Esophagus muscularis mucosa (tissue), 4 donors: ENCODE data around the gene FMOD. TPM values are rescaled to one million over a fixed set of nuclear protein-coding genes. Genes with fewer than 3 reads are reported as not detected.

Experiments
- DNase-seq: peaks from one replicate; pipeline ENCODE4 v3.0.0-alpha.2; 2017; ENCODE audit errors: extremely low spot score
- H3K27ac ChIP-seq, 4 donors: fragments of 200-600 bp; sonication (generic); replicated peaks in 1 of 4; 1 replicate in 3 of 4; 2 replicates in 1 of 4; pipeline ENCODE4 v1.5.1; 2016 to 2019; ENCODE audit warnings: mild to moderate bottlenecking in 1 of 4
- H3K27me3 ChIP-seq, 4 donors: fragments of 200-600 bp; sonication (generic); one replicate each; pipeline versions ENCODE4 v1.5.1 to v1.6.0; 2016 to 2019
- H3K36me3 ChIP-seq, 4 donors: fragments of 200-600 bp; sonication (generic); one replicate each; pipeline ENCODE4 v1.5.1; 2016 to 2019
- H3K4me1 ChIP-seq, 4 donors: fragments of 200-600 bp; sonication (generic); one replicate each; pipeline ENCODE4 v1.5.1; 2016 to 2019
- H3K4me3 ChIP-seq, 4 donors: fragments of 200-600 bp; sonication (generic); 1 replicate in 2 of 4; 2 replicates in 2 of 4; pipeline ENCODE4 v1.5.1; 2016 to 2019; ENCODE audit warnings: mild to moderate bottlenecking in 4 of 4, moderate library complexity in 1 of 4
- H3K9me3 ChIP-seq, 4 donors: fragments of 200-600 bp; sonication (generic); 1 replicate in 3 of 4; 2 replicates in 1 of 4; pipeline ENCODE4 v1.5.1; 2016 to 2019
- EP300 ChIP-seq: sonication (generic); formaldehyde crosslinking; IDR thresholded peaks from one replicate; pipeline ENCODE4 v1.6.1; 2017; ENCODE audit warnings: antibody characterized with exemption
- POLR2A ChIP-seq: fragments of 450-650 bp; IDR thresholded peaks from one replicate; pipeline ENCODE4 v1.6.1; 2017; ENCODE audit warnings: antibody characterized with exemption, moderate library complexity, mild to moderate bottlenecking, low read depth
- POLR2AphosphoS5 ChIP-seq, 2 donors: sonication (generic); formaldehyde crosslinking; IDR thresholded peaks; one replicate each; pipeline ENCODE4 v1.6.1; 2017; ENCODE audit warnings: antibody characterized with exemption in 2 of 2
- WGBS: methylation state at CpG from one replicate; pipeline ENCODE4 v1.1.5; 2018; 5-methylcytosine and 5-hydroxymethylcytosine counted together
- intact Hi-C: fragments of 100-400 bp; cut with DNase I; formaldehyde crosslinking; loops from one replicate; pipeline ENCODE4 v1.15.1; 2023
- total RNA-seq, 4 donors: library from RNA; depleted of rRNA; stranded (reverse); fragments of >200 nt; gene quantifications; one replicate each; pipeline versions ENCODE4 v1.1.0 to v1.2.1, GENCODE V29; 2016
- TF ChIP-seq, protein P1 (sequence below), 3 experiments: fragments of 200-600 bp in 2 of 3; fragments of 450-650 bp in 1 of 3; sonication (generic) in 2 of 3; IDR thresholded peaks; one replicate each; pipeline ENCODE4 v1.5.1; 2017 to 2019; ENCODE audit warnings: antibody characterized with exemption in 3 of 3, mild to moderate bottlenecking in 2 of 3, moderate library complexity in 1 of 3

Gene FMOD
- total RNA-seq, 4 donors from 2014 or later = 24.5 to 36.8 (median 33.8) TPM

- no peak for DNase-seq
- WGBS = 59% methylated on average over 5 of the region's 5 CpGs
- H3K36me3 ChIP-seq = peaks cover 16 to 44% (median 33%) of the 10 kb centered on the region in 4 donors
- peak; percentile 16 to 79 for TF ChIP-seq POLR2AphosphoS5 (IDR thresholded peaks at IDR 0.05)
- TF ChIP-seq, protein P1, sequence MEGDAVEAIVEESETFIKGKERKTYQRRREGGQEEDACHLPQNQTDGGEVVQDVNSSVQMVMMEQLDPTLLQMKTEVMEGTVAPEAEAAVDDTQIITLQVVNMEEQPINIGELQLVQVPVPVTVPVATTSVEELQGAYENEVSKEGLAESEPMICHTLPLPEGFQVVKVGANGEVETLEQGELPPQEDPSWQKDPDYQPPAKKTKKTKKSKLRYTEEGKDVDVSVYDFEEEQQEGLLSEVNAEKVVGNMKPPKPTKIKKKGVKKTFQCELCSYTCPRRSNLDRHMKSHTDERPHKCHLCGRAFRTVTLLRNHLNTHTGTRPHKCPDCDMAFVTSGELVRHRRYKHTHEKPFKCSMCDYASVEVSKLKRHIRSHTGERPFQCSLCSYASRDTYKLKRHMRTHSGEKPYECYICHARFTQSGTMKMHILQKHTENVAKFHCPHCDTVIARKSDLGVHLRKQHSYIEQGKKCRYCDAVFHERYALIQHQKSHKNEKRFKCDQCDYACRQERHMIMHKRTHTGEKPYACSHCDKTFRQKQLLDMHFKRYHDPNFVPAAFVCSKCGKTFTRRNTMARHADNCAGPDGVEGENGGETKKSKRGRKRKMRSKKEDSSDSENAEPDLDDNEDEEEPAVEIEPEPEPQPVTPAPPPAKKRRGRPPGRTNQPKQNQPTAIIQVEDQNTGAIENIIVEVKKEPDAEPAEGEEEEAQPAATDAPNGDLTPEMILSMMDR (IDR thresholded peaks at IDR 0.05) = no peak
- H3K27ac ChIP-seq = peak overlapping the region; percentile 99 to 100 (median 100)
- peak overlapping the region; percentile 99 for H3K4me3 ChIP-seq
- peaks cover 31 to 55% (median 50%) of the 10 kb centered on the region in 4 donors for H3K4me1 ChIP-seq
- intact Hi-C loops = loop anchor here (5.0 kb wide), 1 partner anchor 36 kb away; no protein-coding TSS in a partner anchor
- no peaks in the 10 kb centered on the region for H3K27me3 ChIP-seq
- H3K9me3 ChIP-seq = no peaks in the 10 kb centered on the region
Measured at GRCh38 chr1:203308328-203308922, 42.5 kb downstream of the FMOD start.

- Histone ChIP-seq H3K4me3 (peak overlapping the region; percentile 99), H3K4me1 (peaks cover 31 to 55% (median 50%) of the 10 kb centered on the region in 4 donors), H3K27me3 (no peaks in the 10 kb centered on the region), H3K9me3 (no peaks in the 10 kb centered on the region), H3K27ac (peak overlapping the region; percentile 99 to 100 (median 100)), H3K36me3 (peaks cover 16 to 44% (median 33%) of the 10 kb centered on the region in 4 donors)
- TF ChIP-seq POLR2A (no peak), POLR2AphosphoS5 (IDR thresholded peaks at IDR 0.05) (peak in 1 of 2 donors; percentile 56)
- WGBS = 29% methylated on average over 3 of the region's 3 CpGs
- DNase-seq = no peak
- intact Hi-C loops = loop anchor here (5.0 kb wide), 1 partner anchor 35 kb away; no protein-coding TSS in a partner anchor
Measured at GRCh38 chr1:203307641-203308126, 43.2 kb downstream of the FMOD start.

DNA sequence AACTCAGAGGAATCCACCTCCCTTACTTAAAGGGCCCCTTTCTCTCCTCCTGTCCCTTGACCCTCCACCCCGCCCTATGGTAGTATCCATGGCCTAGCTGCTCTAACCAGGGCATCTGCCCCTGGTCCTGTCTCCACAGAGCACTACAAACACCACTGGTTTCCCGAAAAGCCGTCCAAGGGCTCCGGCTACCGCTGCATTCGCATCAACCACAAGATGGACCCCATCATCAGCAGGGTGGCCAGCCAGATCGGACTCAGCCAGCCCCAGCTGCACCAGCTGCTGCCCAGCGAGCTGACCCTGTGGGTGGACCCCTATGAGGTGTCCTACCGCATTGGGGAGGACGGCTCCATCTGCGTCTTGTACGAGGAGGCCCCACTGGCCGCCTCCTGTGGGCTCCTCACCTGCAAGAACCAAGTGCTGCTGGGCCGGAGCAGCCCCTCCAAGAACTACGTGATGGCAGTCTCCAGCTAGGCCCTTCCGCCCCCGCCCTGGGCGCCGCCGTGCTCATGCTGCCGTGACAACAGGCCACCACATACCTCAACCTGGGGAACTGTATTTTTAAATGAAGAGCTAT is 43.9 kb downstream of the FMOD start:
- Histone ChIP-seq H3K4me1 (peaks cover 31 to 55% (median 50%) of the 10 kb centered on the region in 4 donors), H3K36me3 (peaks cover 16 to 44% (median 33%) of the 10 kb centered on the region in 4 donors), H3K27me3 (no peaks in the 10 kb centered on the region), H3K4me3 (peak overlapping the region; percentile 99), H3K27ac (peak overlapping the region; percentile 99 to 100 (median 100)), H3K9me3 (no peaks in the 10 kb centered on the region)
- 26% methylated on average over 21 of the region's 21 CpGs for whole genome bisulfite sequencing
- intact Hi-C loops = loop anchor here (5.0 kb wide), 1 partner anchor 35 kb away; no protein-coding TSS in a partner anchor
- no peak for DNase-seq
- TF ChIP-seq POLR2AphosphoS5 (IDR thresholded peaks at IDR 0.05) = peak; percentile 29 to 60
- TF ChIP-seq, protein P1 (IDR thresholded peaks at IDR 0.05) = no peak

- peak overlapping the region; percentile 99 to 100 (median 100) for H3K27ac ChIP-seq
- H3K4me1 ChIP-seq = peaks cover 31 to 55% (median 50%) of the 10 kb centered on the region in 4 donors
- no peak for DNase-seq
- no peaks in the 10 kb centered on the region for H3K9me3 ChIP-seq
- no peaks in the 10 kb centered on the region for H3K27me3 ChIP-seq
- H3K4me3 ChIP-seq = peak overlapping the region; percentile 99
- peaks cover 16 to 44% (median 33%) of the 10 kb centered on the region in 4 donors for H3K36me3 ChIP-seq
- TF ChIP-seq POLR2AphosphoS5 (IDR thresholded peaks at IDR 0.05) (peak; percentile 91 to 92), EP300 (no peak), POLR2A (no peak)
- TF ChIP-seq, protein P1 (IDR thresholded peaks at IDR 0.05) = peak in 2 of 3 experiments; percentile 8 to 26
- intact Hi-C loops = loop anchor here (5.0 kb wide), 1 partner anchor 34 kb away; no protein-coding TSS in a partner anchor
- WGBS = 0% methylated on average over 16 of the region's 22 CpGs
Measured at GRCh38 chr1:203306089-203306964, 44.6 kb downstream of the FMOD start.
